GM19025 (cell line): ENCODE measurements around the gene SYNE2.

Experiments
- ATAC-seq: cut with Tn5 transposase; IDR thresholded peaks from one replicate; pipeline ENCODE4 v1.9.1; 2021; ENCODE audit warnings: mild to moderate bottlenecking, low read depth, moderate library complexity; ENCODE audit not compliant: unreplicated experiment

The SYNE2 gene

DNA sequence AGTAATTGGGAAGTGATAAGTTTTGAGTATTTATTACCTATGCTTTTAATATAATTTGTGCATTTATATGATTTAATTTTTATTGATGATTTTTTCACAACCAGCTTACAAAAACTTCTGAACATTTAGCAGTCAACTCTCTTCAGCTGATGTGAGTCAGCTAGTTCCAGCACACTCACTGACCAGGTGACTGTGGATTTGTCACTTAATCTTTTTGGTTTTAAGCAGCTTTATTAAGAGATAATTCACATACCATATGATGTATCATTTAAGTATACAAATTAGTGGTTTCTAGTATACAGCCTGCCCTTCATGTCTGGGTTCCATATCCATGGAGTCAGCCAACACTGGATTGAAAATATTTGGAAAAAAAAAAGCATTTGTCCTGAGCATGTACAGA is 103.5 kb downstream of the SYNE2 start:
- no peak for ATAC-seq

DNA sequence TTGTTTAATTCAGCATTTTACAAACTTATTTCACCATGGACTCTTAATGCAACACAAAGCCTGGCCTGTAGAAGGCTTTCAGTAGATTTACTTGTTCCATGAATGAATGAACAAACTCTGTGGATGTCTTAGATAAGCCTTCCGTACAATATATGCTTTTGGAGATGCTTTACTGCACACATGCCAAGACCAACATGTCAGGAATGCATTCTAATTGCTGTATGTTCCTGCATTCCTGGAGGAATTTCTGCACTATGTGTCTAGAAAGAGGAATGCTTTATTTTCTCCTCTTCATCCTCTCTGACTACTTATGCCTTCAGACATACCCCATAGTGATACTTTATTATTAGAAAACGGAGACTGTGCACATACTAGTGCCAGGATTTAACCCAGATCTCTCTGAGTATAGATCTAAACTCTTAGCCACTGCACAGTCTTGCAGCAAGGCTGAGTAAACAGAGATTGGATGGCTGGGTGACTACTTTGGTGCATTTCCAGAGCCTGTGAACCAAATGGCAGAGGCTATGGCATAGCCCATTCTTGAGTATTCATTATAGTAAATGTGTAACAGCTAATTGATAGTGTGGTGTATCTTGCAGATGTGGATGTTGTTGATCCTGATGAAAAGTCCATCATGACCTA is 108.2 kb downstream of the SYNE2 start:
- ATAC-seq: no peak

DNA sequence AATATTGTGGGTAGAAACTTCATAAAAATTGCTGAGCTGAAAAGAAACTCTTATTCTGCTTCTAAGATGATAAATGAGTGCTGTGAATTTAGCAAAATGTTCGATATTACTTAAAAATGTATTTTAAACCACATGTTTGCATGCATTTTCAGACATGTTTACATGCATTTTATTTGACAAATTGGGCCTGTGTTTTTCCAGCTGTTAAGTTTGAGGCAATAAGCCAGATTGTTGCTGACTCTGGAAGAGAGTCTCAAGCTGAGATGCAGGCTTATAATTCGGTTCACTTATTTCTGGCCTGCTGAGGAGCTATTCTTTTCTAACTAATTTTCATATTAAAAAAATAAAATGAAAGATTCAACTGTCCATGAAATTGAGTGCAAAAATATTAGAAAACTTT is 110.1 kb downstream of the SYNE2 start:
- ATAC-seq: no peak

DNA sequence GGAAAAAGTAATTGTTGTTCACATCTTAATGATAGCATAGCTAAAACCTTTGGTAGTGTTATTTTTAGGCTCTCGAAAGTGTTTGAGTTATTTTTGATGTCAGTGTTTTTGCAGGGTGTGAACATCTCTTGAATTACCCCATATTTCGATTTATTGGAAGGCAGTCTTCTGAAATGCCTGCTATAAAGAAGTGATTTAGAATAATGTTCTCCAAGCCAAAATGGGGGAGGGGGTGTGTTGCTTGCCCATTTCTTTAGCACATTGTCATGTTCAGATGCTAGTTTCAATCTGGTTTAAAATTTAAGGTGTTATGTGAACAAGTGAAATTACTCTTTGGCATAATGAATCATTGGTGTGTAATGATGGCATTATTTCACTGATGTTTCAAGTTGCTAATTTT is 110.6 kb downstream of the SYNE2 start:
- ATAC-seq: no peak

DNA sequence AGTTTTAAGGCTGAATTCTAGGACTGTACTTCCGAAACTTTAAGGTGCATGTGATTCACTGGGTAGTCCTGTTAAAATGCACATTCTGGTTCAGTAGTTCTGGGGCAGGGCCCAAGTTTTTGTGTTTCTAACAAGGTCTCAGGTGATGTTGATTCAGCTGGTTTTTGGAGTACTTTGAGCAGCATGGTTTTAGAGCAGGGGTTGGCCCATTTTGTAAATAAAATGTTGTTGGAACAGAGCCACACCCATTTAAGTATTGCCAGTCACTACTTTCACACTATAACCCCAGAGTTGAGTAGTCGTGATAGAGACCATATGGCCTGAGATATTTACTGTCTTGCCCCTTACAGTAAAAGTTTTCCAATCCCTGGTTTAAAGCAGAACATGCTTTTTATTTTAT is 111.3 kb downstream of the SYNE2 start:
- no peak for ATAC-seq

DNA sequence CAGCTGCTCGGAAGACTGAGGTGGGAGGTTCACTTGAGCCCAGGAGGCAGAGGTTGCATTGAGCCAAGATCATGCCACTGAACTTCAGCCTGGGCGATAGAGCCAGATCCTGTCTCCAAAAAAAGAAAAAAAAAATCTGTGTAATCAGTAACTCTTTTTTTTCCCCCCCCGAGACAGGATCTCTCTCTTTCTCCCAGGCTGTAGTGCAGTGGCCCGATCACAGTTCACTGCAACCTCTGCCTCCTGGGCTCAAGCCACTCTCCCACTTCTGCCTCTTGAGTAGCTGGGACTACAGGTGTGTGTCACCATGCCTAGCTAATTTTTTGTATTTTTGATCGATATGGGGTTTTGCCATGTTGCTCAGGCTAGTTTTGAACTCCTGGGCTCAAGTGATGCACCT is 113.6 kb downstream of the SYNE2 start:
- no peak for ATAC-seq

DNA sequence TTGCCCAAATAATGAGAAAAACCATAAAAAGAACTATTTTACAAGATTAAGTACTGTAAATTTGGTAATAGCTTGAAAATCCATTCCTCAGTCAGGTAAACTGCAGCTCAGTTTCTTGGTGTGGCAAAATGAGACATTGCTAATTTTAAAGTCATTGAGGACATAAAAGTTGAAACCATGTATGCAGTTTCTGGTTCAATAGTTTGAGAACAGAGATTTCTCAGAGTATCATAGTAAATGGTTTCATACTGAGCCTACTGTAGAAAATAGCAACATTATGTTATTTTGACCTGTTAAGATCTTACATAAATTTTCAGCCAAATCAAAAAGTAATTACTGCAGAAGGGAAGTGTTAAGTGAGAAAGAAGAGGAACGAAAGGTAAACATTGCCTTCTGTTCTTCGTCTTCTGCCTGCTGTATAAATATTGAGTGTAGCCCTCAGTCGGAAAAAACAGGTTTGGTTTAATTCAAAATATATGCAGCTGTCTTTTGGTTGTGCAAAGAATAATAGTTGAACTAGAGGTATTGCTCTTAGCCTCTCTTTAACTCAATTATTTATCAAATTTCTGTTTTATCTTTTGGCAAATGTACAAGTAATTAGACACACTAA is 119.6 kb downstream of the SYNE2 start:
- ATAC-seq: no peak

DNA sequence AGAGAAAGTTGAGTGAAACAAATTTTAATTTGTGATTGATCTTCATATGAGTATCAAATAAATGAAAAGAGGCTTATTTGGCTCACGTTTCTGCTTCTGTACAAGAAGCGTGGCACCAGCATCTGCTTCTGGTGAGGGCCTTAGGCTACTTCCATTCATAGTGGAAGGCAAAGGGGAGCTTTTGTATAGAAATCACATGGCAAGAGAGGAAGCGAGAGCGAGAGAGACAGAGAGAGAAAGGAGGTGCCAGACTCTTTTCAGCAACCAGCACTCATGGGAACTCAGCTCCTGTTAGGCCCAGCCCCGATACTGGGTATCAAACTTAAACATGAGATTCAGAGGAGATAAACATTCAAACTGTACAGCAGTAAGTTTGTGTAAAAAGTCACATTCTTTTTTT is 121.4 kb downstream of the SYNE2 start:
- no peak for ATAC-seq

DNA sequence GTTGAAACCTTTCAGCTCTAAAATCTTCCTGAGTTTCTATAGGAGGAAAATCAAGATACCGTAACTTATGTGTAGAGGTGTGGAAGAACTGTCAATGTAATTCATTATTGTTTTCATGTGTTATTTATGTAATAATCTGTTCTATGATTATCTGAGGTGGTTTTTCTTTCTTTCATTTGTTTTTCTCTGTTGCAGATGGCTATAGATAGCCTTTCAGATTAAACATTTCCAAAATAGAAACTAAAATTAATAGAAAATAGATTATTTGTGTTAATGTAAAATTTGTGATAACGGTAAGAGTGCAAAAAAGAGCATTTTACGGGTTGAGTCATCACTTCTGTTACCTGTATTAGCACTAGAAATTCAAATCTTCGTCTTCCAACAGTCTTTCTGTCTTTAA is 128.8 kb downstream of the SYNE2 start:
- ATAC-seq: peak; percentile 53

DNA sequence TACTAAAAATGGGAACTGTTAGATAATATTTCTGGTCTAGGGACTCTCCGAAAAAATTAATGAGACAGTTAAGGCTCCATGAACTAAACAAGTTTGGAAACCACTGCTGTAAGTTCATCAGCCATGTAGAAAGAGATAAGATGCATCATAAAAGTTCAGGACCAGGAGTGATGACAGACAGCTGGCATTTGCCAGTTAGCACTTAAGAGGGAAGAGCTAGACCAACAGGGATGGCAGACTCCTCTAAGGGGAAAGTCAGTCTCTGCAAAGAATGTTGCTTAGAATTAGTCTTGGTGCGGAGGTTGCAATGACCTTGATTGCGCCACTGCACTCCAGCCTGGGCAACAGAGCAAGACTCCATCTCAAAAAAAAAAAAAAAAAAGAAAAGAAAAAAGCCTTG is 129.4 kb downstream of the SYNE2 start:
- peak; percentile 33 for ATAC-seq

DNA sequence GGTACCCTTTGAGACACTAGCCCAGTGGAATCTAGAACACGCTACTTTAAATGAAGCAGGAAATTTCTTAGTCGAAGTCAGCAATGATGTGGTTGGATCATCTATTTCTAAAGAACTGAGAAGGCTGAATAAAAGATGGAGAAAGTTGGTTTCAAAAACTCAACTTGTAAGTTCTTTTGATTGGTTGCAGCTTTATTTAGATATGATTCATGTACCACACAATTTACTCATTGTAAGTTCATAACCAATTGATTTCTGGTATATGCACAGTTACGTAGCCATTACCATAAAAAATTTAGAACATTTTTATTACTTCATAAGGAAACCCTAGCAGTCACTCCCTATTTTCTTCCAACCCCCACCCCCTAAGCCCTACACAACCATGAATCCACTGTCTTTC is 129.8 kb downstream of the SYNE2 start:
- no peak for ATAC-seq

DNA sequence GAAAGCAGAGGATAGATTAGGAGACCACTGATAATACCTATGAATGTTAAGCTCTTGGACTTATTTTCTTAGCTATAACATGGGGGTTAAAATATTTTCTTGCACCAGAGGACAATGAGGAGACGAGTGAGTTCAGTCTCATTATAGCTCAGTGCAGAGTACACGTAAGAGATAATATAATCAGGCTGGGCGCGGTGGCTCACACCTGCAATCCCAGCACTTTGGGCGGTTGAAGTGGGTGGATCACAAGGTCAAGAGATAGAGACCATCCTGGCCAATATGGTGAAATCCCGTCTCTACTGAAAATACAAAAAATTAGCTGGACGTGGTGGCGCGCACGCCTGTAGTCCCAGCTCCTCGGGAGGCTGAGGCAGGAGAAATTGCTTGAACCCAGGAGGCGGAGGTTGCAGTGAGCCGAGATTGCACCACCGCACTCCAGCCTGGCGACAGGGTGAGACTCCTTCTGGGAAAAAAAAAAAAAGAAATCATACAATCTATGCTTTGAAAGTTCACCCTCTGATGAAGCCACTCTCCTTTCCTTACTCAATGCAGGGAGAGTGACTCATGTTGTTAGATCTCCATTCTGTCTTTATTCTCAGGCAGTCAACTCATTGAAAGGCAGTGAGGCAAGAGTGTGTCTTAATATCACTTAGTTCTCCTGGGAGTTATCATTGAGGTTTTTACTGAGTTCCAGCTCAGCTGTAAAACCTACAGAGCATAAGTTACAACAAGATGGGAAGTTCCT is 134.2 kb downstream of the SYNE2 start:
- no peak for ATAC-seq

DNA sequence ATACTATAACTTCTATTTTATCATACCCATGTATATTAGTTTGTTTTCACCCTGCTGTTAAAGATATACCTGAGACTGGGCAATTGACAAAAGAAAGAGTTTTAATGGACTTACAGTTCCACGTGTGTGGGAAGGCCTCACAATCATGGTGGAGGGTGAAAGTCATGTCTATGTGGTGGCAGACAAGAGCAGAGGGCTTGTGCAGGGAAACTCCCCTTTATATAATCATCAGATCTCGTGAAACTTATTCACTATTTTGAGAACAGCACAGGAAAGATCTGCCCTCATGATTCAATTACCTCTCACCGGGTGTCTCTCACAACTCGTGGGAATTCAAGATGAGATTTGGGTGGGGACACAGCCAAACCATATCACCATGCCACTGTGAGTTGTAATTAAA is 135.8 kb downstream of the SYNE2 start:
- no peak for ATAC-seq

DNA sequence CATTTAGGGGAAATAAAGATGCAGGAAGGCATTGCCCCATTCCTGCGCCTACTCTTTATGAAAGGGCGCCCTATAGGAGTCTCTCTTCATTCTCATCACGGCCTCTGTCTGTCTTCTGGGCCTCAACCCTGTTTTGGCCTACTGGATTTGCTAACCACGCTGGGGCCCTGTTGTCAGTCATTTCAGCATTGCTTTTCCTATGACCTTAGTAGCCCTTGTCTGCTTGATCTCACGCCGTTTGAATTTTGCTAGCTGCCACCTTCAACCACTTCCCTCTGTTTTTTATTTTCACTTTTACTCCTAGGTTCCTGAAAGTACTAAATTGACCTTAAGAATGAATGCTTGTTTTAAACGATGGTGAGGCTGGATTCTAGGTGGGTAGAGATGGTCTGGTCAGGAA is 139.0 kb downstream of the SYNE2 start:
- no peak for ATAC-seq

DNA sequence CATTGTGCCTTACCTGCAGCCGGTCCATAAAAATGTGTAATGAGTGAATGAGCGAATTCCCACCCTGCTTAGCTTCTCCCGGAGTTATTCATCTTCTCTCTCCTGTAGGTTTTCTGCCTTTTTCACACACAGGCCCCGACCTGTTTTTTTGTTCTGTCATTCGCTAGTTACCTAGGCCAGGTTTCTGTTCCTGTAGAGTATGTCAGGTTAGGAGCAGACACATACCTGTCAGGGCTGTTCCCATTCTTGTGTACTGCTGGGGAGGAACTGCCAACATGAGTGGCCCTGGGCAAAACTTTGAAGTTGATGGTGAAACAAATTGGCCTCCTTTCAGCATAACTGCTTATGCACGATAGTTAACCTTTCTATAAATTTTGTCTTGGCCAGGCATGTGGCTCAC is 140.1 kb downstream of the SYNE2 start:
- no peak for ATAC-seq

DNA sequence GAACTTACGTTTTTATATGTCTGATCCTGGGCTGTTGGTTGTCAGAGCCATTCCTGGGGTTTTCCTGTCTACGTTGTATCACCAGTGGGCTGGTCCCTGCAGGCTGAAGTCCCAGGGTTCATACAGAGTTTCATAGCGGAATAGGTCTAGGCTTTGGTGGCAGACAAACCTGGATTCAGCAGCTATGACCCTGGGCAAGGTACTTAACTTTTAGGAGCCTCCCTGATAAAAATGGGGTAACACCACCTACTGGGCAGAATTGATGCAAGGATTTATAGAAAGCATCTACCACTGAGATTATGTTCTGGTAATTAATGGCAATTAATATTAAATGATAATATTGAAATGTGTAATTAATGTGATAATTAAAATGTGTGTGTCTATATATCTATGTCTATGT is 141.2 kb downstream of the SYNE2 start:
- ATAC-seq: no peak

DNA sequence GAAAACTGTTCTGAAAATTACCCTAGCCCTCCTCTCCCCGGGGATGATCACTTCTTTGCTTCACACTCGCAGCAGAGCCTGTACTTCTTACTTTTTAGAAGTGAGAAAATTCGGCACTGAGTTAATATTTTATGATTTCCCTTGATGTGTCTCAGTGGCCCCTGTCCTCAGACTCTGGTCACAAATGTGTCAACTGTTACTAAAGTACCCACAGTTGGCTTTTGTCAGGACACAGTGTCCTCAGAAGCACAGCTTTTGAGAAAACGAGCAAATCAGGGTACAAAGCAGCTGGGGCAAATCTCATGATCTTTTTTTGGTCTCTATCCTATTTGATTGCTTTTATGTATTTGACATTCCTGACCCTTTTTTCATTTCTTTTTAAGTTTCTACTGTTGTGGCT is 142.5 kb downstream of the SYNE2 start:
- ATAC-seq: no peak

DNA sequence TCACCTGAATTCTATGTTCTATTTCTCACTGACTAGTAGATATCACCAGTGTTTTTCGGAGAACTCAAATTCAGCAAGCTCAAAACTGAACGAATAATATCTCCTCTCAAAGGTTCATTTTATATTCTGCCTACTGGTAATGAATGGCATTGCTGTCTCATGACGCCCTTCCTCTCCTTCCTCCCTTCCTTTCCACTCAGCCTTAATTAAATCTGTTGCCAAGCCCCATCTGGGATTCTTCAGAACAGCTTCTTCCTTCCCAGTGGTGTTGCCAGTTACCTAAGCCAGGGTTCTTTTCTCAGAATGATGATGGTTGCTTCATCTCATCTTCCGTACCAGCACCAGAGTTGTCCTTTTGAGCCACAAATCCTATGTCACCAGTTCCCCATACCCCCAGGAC is 143.2 kb downstream of the SYNE2 start:
- no peak for ATAC-seq

DNA sequence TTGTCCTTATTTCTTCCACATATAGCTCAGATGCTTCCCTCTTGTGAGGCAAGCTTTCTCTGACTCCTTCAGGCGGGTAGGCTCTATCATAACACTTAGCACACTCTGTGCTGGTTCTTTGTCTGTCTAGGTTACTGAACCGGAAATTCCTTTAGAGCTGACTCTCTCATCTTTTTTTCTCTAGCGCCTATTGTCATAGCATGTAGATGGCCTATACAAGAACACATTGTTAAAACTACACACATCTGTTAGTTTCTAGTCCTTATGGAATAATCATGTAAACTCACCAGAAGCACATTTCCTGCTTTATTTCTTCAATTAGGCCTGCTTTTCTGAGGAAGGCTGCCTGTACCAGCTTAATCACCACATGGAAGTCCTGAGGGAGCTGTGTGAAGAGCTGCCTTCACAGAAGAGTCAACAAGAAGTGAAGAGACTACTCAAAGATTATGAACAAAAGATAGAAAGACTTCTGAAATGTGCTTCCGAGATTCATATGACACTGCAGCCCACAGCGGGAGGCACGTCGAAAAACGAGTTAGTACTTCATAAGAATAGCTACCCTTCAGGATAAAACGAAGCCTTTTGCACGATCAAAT is 143.9 kb downstream of the SYNE2 start:
- no peak for ATAC-seq

DNA sequence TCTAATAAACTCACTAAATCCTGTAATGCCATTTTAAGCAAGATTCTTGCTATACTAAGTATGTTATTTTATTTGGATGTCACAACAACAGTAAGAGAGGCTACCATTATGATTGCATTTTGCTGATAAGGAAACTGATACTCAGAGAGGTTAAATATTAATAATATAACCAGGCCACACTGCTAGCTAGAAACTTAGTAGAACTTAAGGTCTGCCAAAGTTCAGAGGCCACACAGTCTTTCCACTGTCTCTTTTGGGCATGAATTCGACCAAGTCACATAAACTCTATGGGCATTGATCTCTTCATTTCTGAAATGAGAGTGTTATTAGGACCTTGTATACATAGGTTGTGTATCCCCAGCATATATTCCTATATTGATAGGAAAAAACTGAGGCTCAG is 147.9 kb downstream of the SYNE2 start:
- no peak for ATAC-seq

DNA sequence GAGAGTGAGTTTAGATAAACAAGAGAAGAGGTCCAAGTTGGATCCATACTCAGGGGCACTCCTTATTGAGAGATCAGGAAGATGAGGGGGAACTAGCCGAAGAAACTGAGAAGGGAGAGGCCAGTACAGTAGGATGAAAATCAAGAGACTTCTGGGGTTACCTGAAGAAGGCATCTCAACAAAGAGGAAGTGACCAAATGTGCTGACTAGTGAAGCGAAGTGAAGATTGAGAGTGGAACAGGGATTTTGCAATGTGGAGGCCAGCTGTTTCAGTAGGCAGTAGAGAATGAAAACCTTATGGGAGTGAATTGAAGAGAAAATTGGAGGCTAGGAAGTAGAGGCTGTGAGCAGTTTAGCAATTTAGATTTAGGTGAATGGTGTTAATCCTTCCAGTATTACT is 153.0 kb downstream of the SYNE2 start:
- ATAC-seq: no peak

DNA sequence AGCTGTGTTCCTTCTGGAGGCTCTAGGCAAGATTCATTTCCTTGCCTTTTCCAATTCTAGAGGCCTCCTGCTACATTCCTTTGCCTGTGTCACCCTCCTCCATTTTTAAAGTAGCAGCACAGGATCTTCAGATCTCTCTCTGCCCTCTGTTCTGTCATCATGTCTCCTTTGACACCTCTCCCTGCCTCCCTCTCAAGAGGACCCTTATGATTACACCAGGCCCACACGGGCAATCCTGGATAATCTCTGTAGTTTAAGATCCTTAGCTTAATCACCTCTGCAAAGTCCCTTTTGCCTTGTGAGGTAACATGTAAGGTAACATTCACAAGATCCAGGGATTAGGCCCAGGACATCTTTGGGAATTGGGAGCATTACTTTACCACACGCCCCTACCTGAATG is 155.2 kb downstream of the SYNE2 start:
- no peak for ATAC-seq
